GM04503 (cell line): ENCODE measurements around the gene GPR135.

Experiments
- DNase-seq: peaks from one replicate; pipeline ENCODE4 v3.0.0-alpha.2; 2012; ENCODE audit warnings: low read depth

GPR135 gene

GRCh38 chr14:59465316-59466135 is at the start of gene GPR135:
TSS of gene GPR135 (minus strand) at chr14:59465380. CDS start at chr14:59465226, 154 bp downstream.
- DNase-seq = no peak

- DNase-seq = no peak
These were observed 46.9 kb upstream of the GPR135 start for GRCh38 chr14:59511916-59512575.

- DNase-seq = no peak
These were observed 45.8 kb upstream of the GPR135 start for GRCh38 chr14:59510966-59511365.

- no peak for DNase-seq
These were observed 44.8 kb upstream of the GPR135 start for GRCh38 chr14:59510001-59510400.

- no peak for DNase-seq
These were observed 43.9 kb upstream of the GPR135 start for GRCh38 chr14:59509101-59509500.

- DNase-seq = no peak
These were observed 42.5 kb upstream of the GPR135 start for GRCh38 chr14:59507752-59508103.

- DNase-seq = peak; percentile 10
These were observed 42.0 kb upstream of the GPR135 start for GRCh38 chr14:59507063-59507751.

- no peak for DNase-seq
These were observed 38.1 kb upstream of the GPR135 start for GRCh38 chr14:59503256-59503655.

GRCh38 chr14:59500732-59501131 is 35.6 kb upstream of the GPR135 start:
- DNase-seq = no peak

GRCh38 chr14:59492384-59492783 is 27.2 kb upstream of the GPR135 start:
- no peak for DNase-seq

GRCh38 chr14:59490756-59491155 is 25.6 kb upstream of the GPR135 start:
- DNase-seq = no peak

GRCh38 chr14:59484639-59485175 is 19.5 kb upstream of the GPR135 start:
- DNase-seq = peak; percentile 11

GRCh38 chr14:59483819-59484638 is 18.8 kb upstream of the GPR135 start, which contains the start of the genes JKAMP and L3HYPDH:
TSS of gene JKAMP (plus strand) at chr14:59484517. CDS start at chr14:59484590, 73 bp downstream.
TSS of gene L3HYPDH (minus strand) at chr14:59484408. CDS start at chr14:59484316, 92 bp downstream.
- DNase-seq = peak; percentile 59

- DNase-seq = peak; percentile 21
These were observed 18.2 kb upstream of the GPR135 start for GRCh38 chr14:59483363-59483762.

- DNase-seq = peak; percentile 75
These were observed 17.6 kb upstream of the GPR135 start for GRCh38 chr14:59482541-59483331.

GRCh38 chr14:59481871-59482540 is 16.8 kb upstream of the GPR135 start:
- peak; percentile 65 for DNase-seq

GRCh38 chr14:59481407-59481806 is 16.2 kb upstream of the GPR135 start:
- DNase-seq = no peak

- no peak for DNase-seq
These were observed 15.0 kb upstream of the GPR135 start for GRCh38 chr14:59480166-59480565.

- DNase-seq = no peak
These were observed 13.4 kb upstream of the GPR135 start for GRCh38 chr14:59478540-59478939.

GRCh38 chr14:59475709-59476108 is 10.5 kb upstream of the GPR135 start:
- DNase-seq = no peak
